SU-DHL-6 (cell line): ENCODE data around the gene ADARB2.

Experiments used
- H2AFZ ChIP-seq: fragments of 200-600 bp; sonication (generic); 2 replicates; pipeline ENCODE4 v1.6.1; 2014; ENCODE audit warnings: low read depth, mild to moderate bottlenecking, moderate library complexity, mixed read lengths, antibody characterized with exemption, low read length; ENCODE audit not compliant: severe bottlenecking
- H3F3A ChIP-seq: fragments of 200-600 bp; shearing (Covaris generic); 2 replicates; pipeline ENCODE4 v1.6.0; 2016; ENCODE audit warnings: antibody characterized with exemption, mild to moderate bottlenecking; ENCODE audit not compliant: insufficient read depth
- H3K27ac ChIP-seq: fragments of 200-600 bp; sonication (generic); 2 replicates; pipeline ENCODE4 v1.5.1; 2016; ENCODE audit warnings: low read depth, mild to moderate bottlenecking, low read length, moderate library complexity, mixed read lengths
- H3K27me3 ChIP-seq: fragments of 200-600 bp; sonication (generic), shearing (Covaris generic); 2 replicates; pipeline ENCODE4 v1.6.0; 2014; ENCODE audit warnings: mild to moderate bottlenecking, low read length
- H3K36me3 ChIP-seq: fragments of 200-600 bp; sonication (generic); 2 replicates; pipeline ENCODE4 v1.6.1; 2014; ENCODE audit warnings: mild to moderate bottlenecking, low read length, mixed read lengths
- H3K4me2 ChIP-seq: fragments of 300-600, 200-600 bp; shearing (Covaris generic), sonication (generic); 2 replicates; pipeline ENCODE4 v1.6.0; 2014; ENCODE audit warnings: low read length, low read depth, mild to moderate bottlenecking; ENCODE audit not compliant: poor library complexity, severe bottlenecking
- H3K4me3 ChIP-seq: fragments of 200-600 bp; sonication (generic); 2 replicates; pipeline ENCODE4 v1.5.1; 2014; ENCODE audit warnings: antibody characterized with exemption, low read length, mild to moderate bottlenecking, mixed read lengths; ENCODE audit not compliant: insufficient read depth, poor library complexity, severe bottlenecking
- H3K79me2 ChIP-seq: fragments of 200-600 bp; sonication (generic); 2 replicates; pipeline ENCODE4 v1.6.1; 2014; ENCODE audit warnings: mild to moderate bottlenecking, low read length, moderate library complexity; ENCODE audit not compliant: insufficient read depth
- H3K9ac ChIP-seq: fragments of 200-600 bp; sonication (generic); 2 replicates; pipeline ENCODE4 v1.7.0; 2014; ENCODE audit warnings: mild to moderate bottlenecking, low read length
- H3K9me2 ChIP-seq: fragments of 200-600 bp; sonication (generic); replicated peaks from 2 replicates; pipeline ENCODE4 v1.6.1; 2014; ENCODE audit warnings: low read length; ENCODE audit not compliant: insufficient read depth
- H3K9me3 ChIP-seq: fragments of 200-600 bp; sonication (generic); 2 replicates; pipeline ENCODE4 v1.6.1; 2014; ENCODE audit warnings: low read length, mixed read lengths; ENCODE audit not compliant: insufficient read depth
- H4K20me1 ChIP-seq: fragments of 200-600 bp; sonication (generic); 2 replicates; pipeline ENCODE4 v1.6.1; 2014; ENCODE audit warnings: low read depth, mild to moderate bottlenecking, antibody characterized with exemption, low read length, moderate library complexity, mixed read lengths
- CTCF ChIP-seq: fragments of 200-600 bp; sonication (generic); IDR thresholded peaks from one replicate; pipeline ENCODE4 v1.5.1; 2017; ENCODE audit warnings: antibody characterized with exemption, mild to moderate bottlenecking, low read length, moderate library complexity; ENCODE audit not compliant: insufficient read depth, poor library complexity, severe bottlenecking
- EZH2phosphoT487 ChIP-seq: fragments of 200-600 bp; sonication (generic), shearing (Covaris generic); conservative IDR thresholded peaks from 2 replicates; pipeline ENCODE4 v1.6.1; 2018; ENCODE audit warnings: mild to moderate bottlenecking, antibody characterized with exemption, low read length, moderate library complexity, mixed read lengths

Gene ADARB2

GRCh38 chr10:1173091-1173490, 564.2 kb downstream of the ADARB2 start:
- no peak overlapping the region for H3K9ac ChIP-seq
- TF ChIP-seq CTCF (no peak), EZH2phosphoT487 (no peak)
- no peaks in the 10 kb centered on the region for H3F3A ChIP-seq
- no peak overlapping the region for H2AFZ ChIP-seq
- no peaks in the 10 kb centered on the region for H3K27me3 ChIP-seq
- H3K9me2 ChIP-seq, result no peaks in the 10 kb centered on the region
- no peaks in the 10 kb centered on the region for H3K36me3 ChIP-seq
- H3K9me3 ChIP-seq, result no peaks in the 10 kb centered on the region
- H3K4me3 ChIP-seq, result no peak overlapping the region
- no peak overlapping the region for H3K4me2 ChIP-seq
- no peaks in the 10 kb centered on the region for H3K79me2 ChIP-seq
- no peak overlapping the region for H3K27ac ChIP-seq
- no peaks in the 10 kb centered on the region for H4K20me1 ChIP-seq

- Histone ChIP-seq H3K27ac (no peak overlapping the region), H3K9me3 (no peaks in the 10 kb centered on the region), H3K36me3 (no peaks in the 10 kb centered on the region), H3K79me2 (no peaks in the 10 kb centered on the region), H3K27me3 (no peaks in the 10 kb centered on the region), H3K9ac (no peak overlapping the region), H4K20me1 (no peaks in the 10 kb centered on the region), H3K4me2 (no peak overlapping the region), H3K9me2 (no peaks in the 10 kb centered on the region), H3F3A (no peaks in the 10 kb centered on the region), H2AFZ (no peak overlapping the region), H3K4me3 (no peak overlapping the region)
- TF ChIP-seq CTCF, result no peak
- no peak for TF ChIP-seq EZH2phosphoT487
These were observed 564.9 kb downstream of the ADARB2 start for GRCh38 chr10:1172256-1172984.

- Histone ChIP-seq H3K9me3 (no peaks in the 10 kb centered on the region), H2AFZ (no peak overlapping the region), H3K27ac (no peak overlapping the region), H3K4me2 (no peak overlapping the region), H3K27me3 (no peaks in the 10 kb centered on the region), H3K4me3 (no peak overlapping the region), H3K36me3 (no peaks in the 10 kb centered on the region), H4K20me1 (no peaks in the 10 kb centered on the region), H3F3A (no peaks in the 10 kb centered on the region), H3K9me2 (no peaks in the 10 kb centered on the region), H3K79me2 (no peaks in the 10 kb centered on the region), H3K9ac (no peak overlapping the region)
- TF ChIP-seq CTCF (no peak), EZH2phosphoT487 (no peak)
These were observed 565.7 kb downstream of the ADARB2 start for GRCh38 chr10:1171586-1171985.
